T47D (cell line): Measurements from ENCODE around the gene TPSG1.
A peak's percentile ranks its signal among the peaks of the same experiment; 100 is the strongest.
"Not testable (repeated sequence)": the region's sequence is repeated elsewhere in the genome, so short reads cannot be mapped to it uniquely, and the experiment has no call there.

Source experiments
- DNase-seq, 2 experiments: peaks; one replicate each; pipeline versions ENCODE4 v3.0.0 to v3.0.0-alpha.2; 2011 to 2012; ENCODE audit warnings: low read depth in 1 of 2, low spot score in 1 of 2
- JUND ChIP-seq: IDR thresholded peaks from 2 replicates; pipeline ENCODE4 v1.6.1; 2012; ENCODE audit warnings: low read depth
- in situ Hi-C: cut with HindIII; loops from 2 replicates; pipeline ENCODE4 v1.10.0; 2016; ENCODE audit warnings: low sequenced_read_pairs, low pct_unique_long_range_greater_than_20kb

Gene TPSG1

GRCh38 chr16:1225051-1225451 is at the start of gene TPSG1:
Gene TPSG1 (minus strand): TSS chr16:1225268. CDS start chr16:1225252, 16 bp downstream.
- no peak for DNase-seq
- in situ Hi-C loops: no loop called here
- no peak for TF ChIP-seq JUND

- DNase-seq: peak in 1 of 2 experiments; percentile 29
- in situ Hi-C loops: no loop called here
- TF ChIP-seq JUND: no peak
These were observed 49.7 kb upstream of the TPSG1 start for GRCh38 chr16:1274767-1275166.

- no peak for TF ChIP-seq JUND
- no peak for DNase-seq
- in situ Hi-C loops: no loop called here
These were observed 48.7 kb upstream of the TPSG1 start for GRCh38 chr16:1273816-1274215.

GRCh38 chr16:1272453-1273198 is 47.6 kb upstream of the TPSG1 start:
- DNase-seq: no peak
- TF ChIP-seq JUND: no peak
- in situ Hi-C loops: no loop called here

- DNase-seq, in situ Hi-C loops: not testable (repeated sequence)
These were observed 46.8 kb upstream of the TPSG1 start for GRCh38 chr16:1271724-1272413.

GRCh38 chr16:1271380-1271723 is 46.3 kb upstream of the TPSG1 start:
- no peak for DNase-seq
- in situ Hi-C loops: no loop called here
- no peak for TF ChIP-seq JUND

GRCh38 chr16:1269418-1269817 is 44.4 kb upstream of the TPSG1 start:
- in situ Hi-C loops, DNase-seq: not testable (repeated sequence)

GRCh38 chr16:1265826-1266225 is 40.8 kb upstream of the TPSG1 start:
- in situ Hi-C loops: no loop called here
- no peak for TF ChIP-seq JUND
- DNase-seq: no peak

- no peak for TF ChIP-seq JUND
- in situ Hi-C loops: no loop called here
- no peak for DNase-seq
These were observed 40.1 kb upstream of the TPSG1 start for GRCh38 chr16:1265090-1265630.

GRCh38 chr16:1264345-1265089 is 39.4 kb upstream of the TPSG1 start:
- in situ Hi-C loops: no loop called here
- DNase-seq: no peak
- no peak for TF ChIP-seq JUND

GRCh38 chr16:1263591-1264344 is 38.7 kb upstream of the TPSG1 start:
- DNase-seq: no peak
- in situ Hi-C loops: no loop called here
- TF ChIP-seq JUND: no peak

- no peak for DNase-seq
- in situ Hi-C loops: no loop called here
- TF ChIP-seq JUND: no peak
These were observed 37.8 kb upstream of the TPSG1 start for GRCh38 chr16:1262846-1263221.
